ENCODE results near the gene ACOT7. TPM values are rescaled to one million over a fixed set of nuclear protein-coding genes. Genes with fewer than 3 reads are reported as not detected.
"Not testable (repeated sequence)": the region's sequence is repeated elsewhere in the genome, so short reads cannot be mapped to it uniquely, and the experiment has no call there.

Gene ACOT7
- total RNA-seq, 2 experiments from 2014 or later, result 97.0 to 102 TPM

GRCh38 chr1:6395130-6395529 lies 1.6 kb upstream of the ACOT7 start:
- ChIA-PET CTCF (interaction anchor here (1.6 to 9.4 kb wide), 6 partner anchors 10 to 148 kb away, joined by 4 to 100 read pairs (median 24); no protein-coding TSS in a partner anchor), POLR2A (interaction anchor here (0.6 to 4.5 kb wide), 2 partner anchors 35 to 204 kb away, joined by 4 to 40 read pairs; no protein-coding TSS in a partner anchor)
- H3K9me3 Mint-ChIP-seq (ENCODE audit: insufficient read depth); H3K27me3 Mint-ChIP-seq (ENCODE audit: low read depth); ATAC-seq: not testable (repeated sequence)
- H3K27ac Mint-ChIP-seq, result peak overlapping the region; percentile 70
- peak; percentile 28 for DNase-seq
- peaks cover 12% of the 10 kb centered on the region for H3K36me3 Mint-ChIP-seq (ENCODE audit: low read depth)
- peaks cover 38% of the 10 kb centered on the region for H3K4me1 Mint-ChIP-seq (ENCODE audit: low read depth)
- peak overlapping the region; percentile 6 for H3K4me3 Mint-ChIP-seq

GRCh38 chr1:6392809-6393399 lies 663 bp downstream of the ACOT7 start:
- Mint-ChIP-seq H3K27ac (peak overlapping the region; percentile 94), H3K27me3 (ENCODE audit: low read depth) (peaks cover 2% of the 10 kb centered on the region), H3K36me3 (ENCODE audit: low read depth) (peaks cover 12% of the 10 kb centered on the region), H3K4me3 (peak overlapping the region; percentile 82), H3K4me1 (ENCODE audit: low read depth) (peaks cover 43% of the 10 kb centered on the region), H3K9me3 (ENCODE audit: insufficient read depth) (no peaks in the 10 kb centered on the region)
- CTCF ChIA-PET, result interaction anchor here (1.2 to 9.4 kb wide), 11 partner anchors 9 to 208 kb away, joined by 3 to 100 read pairs (median 12); no protein-coding TSS in a partner anchor
- DNase-seq (no peak), ATAC-seq (no peak)
- POLR2A ChIA-PET, result interaction anchor here (0.6 to 4.5 kb wide), 6 partner anchors 8 to 97 kb away, joined by 3 to 40 read pairs (median 4); no protein-coding TSS in a partner anchor

GRCh38 chr1:6391951-6392808 lies 1.4 kb downstream of the ACOT7 start:
- ChIA-PET POLR2A (interaction anchor here (0.6 to 4.5 kb wide), 4 partner anchors 22 to 211 kb away, joined by 3 to 40 read pairs (median 4); no protein-coding TSS in a partner anchor), CTCF (interaction anchor here (1.4 to 9.4 kb wide), 8 partner anchors 8 to 145 kb away, joined by 4 to 100 read pairs (median 18); no protein-coding TSS in a partner anchor)
- H3K4me3 Mint-ChIP-seq, result peak overlapping the region; percentile 82
- peaks cover 12% of the 10 kb centered on the region for H3K36me3 Mint-ChIP-seq (ENCODE audit: low read depth)
- DNase-seq (peak; percentile 28), ATAC-seq (no peak)
- no peaks in the 10 kb centered on the region for H3K9me3 Mint-ChIP-seq (ENCODE audit: insufficient read depth)
- peaks cover 42% of the 10 kb centered on the region for H3K4me1 Mint-ChIP-seq (ENCODE audit: low read depth)
- H3K27me3 Mint-ChIP-seq (ENCODE audit: low read depth), result no peaks in the 10 kb centered on the region
- H3K27ac Mint-ChIP-seq, result peak overlapping the region; percentile 84

- Mint-ChIP-seq H3K4me3 (no peak overlapping the region), H3K27me3 (ENCODE audit: low read depth) (no peaks in the 10 kb centered on the region), H3K36me3 (ENCODE audit: low read depth) (peaks cover 10% of the 10 kb centered on the region), H3K9me3 (ENCODE audit: insufficient read depth) (no peaks in the 10 kb centered on the region), H3K4me1 (ENCODE audit: low read depth) (peaks cover 35% of the 10 kb centered on the region), H3K27ac (no peak overlapping the region)
- ATAC-seq (no peak), DNase-seq (no peak)
- ChIA-PET CTCF (no interaction called here), POLR2A (no interaction called here)
Observed at GRCh38 chr1:6389971-6390370, 3.6 kb downstream of the ACOT7 start.

- H3K27ac Mint-ChIP-seq, result no peak overlapping the region
- POLR2A ChIA-PET, result no interaction called here
- no peaks in the 10 kb centered on the region for H3K27me3 Mint-ChIP-seq (ENCODE audit: low read depth)
- peaks cover 17% of the 10 kb centered on the region for H3K4me1 Mint-ChIP-seq (ENCODE audit: low read depth)
- peaks cover 4% of the 10 kb centered on the region for H3K9me3 Mint-ChIP-seq (ENCODE audit: insufficient read depth)
- ATAC-seq (no peak), DNase-seq (no peak)
- no peak overlapping the region for H3K4me3 Mint-ChIP-seq
- CTCF ChIA-PET, result interaction anchor here (1.3 kb wide), 1 partner anchor 39 kb away, joined by 3 read pairs; no protein-coding TSS in a partner anchor
- H3K36me3 Mint-ChIP-seq (ENCODE audit: low read depth), result peaks cover 8% of the 10 kb centered on the region
Observed at GRCh38 chr1:6386371-6386949, 7.1 kb downstream of the ACOT7 start.

GRCh38 chr1:6385488-6386191 lies 7.9 kb downstream of the ACOT7 start:
- ATAC-seq, result no peak
- no peak for DNase-seq
- H3K9me3 Mint-ChIP-seq (ENCODE audit: insufficient read depth), result peaks cover 4% of the 10 kb centered on the region
- no peaks in the 10 kb centered on the region for H3K27me3 Mint-ChIP-seq (ENCODE audit: low read depth)
- H3K4me1 Mint-ChIP-seq (ENCODE audit: low read depth), result peaks cover 14% of the 10 kb centered on the region
- no peak overlapping the region for H3K27ac Mint-ChIP-seq
- peaks cover 6% of the 10 kb centered on the region for H3K36me3 Mint-ChIP-seq (ENCODE audit: low read depth)
- no peak overlapping the region for H3K4me3 Mint-ChIP-seq
- POLR2A ChIA-PET, result no interaction called here
- CTCF ChIA-PET, result interaction anchor here (1.4 to 1.6 kb wide), 2 partner anchors 37 to 140 kb away, joined by 3 to 7 read pairs; no protein-coding TSS in a partner anchor

- no peaks in the 10 kb centered on the region for H3K27me3 Mint-ChIP-seq (ENCODE audit: low read depth)
- ChIA-PET CTCF (interaction anchor here (0.9 to 1.6 kb wide), 4 partner anchors 10 to 139 kb away, joined by 3 to 7 read pairs (median 4); no protein-coding TSS in a partner anchor), POLR2A (interaction anchor here (1.2 kb wide), 1 partner anchor 26 kb away, joined by 3 read pairs; no protein-coding TSS in a partner anchor)
- no peak overlapping the region for H3K27ac Mint-ChIP-seq
- no peak for ATAC-seq
- H3K36me3 Mint-ChIP-seq (ENCODE audit: low read depth), result peaks cover 7% of the 10 kb centered on the region
- DNase-seq, result no peak
- H3K4me1 Mint-ChIP-seq (ENCODE audit: low read depth), result peaks cover 12% of the 10 kb centered on the region
- no peak overlapping the region for H3K4me3 Mint-ChIP-seq
- H3K9me3 Mint-ChIP-seq (ENCODE audit: insufficient read depth), result peaks cover 4% of the 10 kb centered on the region
Observed at GRCh38 chr1:6384962-6385361, 8.6 kb downstream of the ACOT7 start.

GRCh38 chr1:6384135-6384534 lies 9.4 kb downstream of the ACOT7 start:
- ChIA-PET CTCF (interaction anchor here (0.9 to 1.7 kb wide), 6 partner anchors 8 to 138 kb away, joined by 3 to 7 read pairs (median 4); no protein-coding TSS in a partner anchor), POLR2A (interaction anchor here (0.6 to 1.2 kb wide), 2 partner anchors 9 to 25 kb away, joined by 3 read pairs; no protein-coding TSS in a partner anchor)
- no peak for DNase-seq
- H3K4me3 Mint-ChIP-seq, result no peak overlapping the region
- H3K4me1 Mint-ChIP-seq (ENCODE audit: low read depth), result peaks cover 10% of the 10 kb centered on the region
- peaks cover 10% of the 10 kb centered on the region for H3K36me3 Mint-ChIP-seq (ENCODE audit: low read depth)
- no peak overlapping the region for H3K27ac Mint-ChIP-seq
- peaks cover 4% of the 10 kb centered on the region for H3K9me3 Mint-ChIP-seq (ENCODE audit: insufficient read depth)
- no peak for ATAC-seq
- no peaks in the 10 kb centered on the region for H3K27me3 Mint-ChIP-seq (ENCODE audit: low read depth)

GRCh38 chr1:6380037-6380436 lies 13.5 kb downstream of the ACOT7 start:
- ChIA-PET POLR2A (no interaction called here), CTCF (interaction anchor here (1.0 to 1.7 kb wide), 3 partner anchors 18 to 134 kb away, joined by 3 to 5 read pairs (median 4); no protein-coding TSS in a partner anchor)
- no peak overlapping the region for H3K4me3 Mint-ChIP-seq
- H3K27ac Mint-ChIP-seq, result no peak overlapping the region
- no peaks in the 10 kb centered on the region for H3K27me3 Mint-ChIP-seq (ENCODE audit: low read depth)
- H3K4me1 Mint-ChIP-seq (ENCODE audit: low read depth), result peaks cover 3% of the 10 kb centered on the region
- peaks cover 10% of the 10 kb centered on the region for H3K36me3 Mint-ChIP-seq (ENCODE audit: low read depth)
- ATAC-seq, result no peak
- peaks cover 4% of the 10 kb centered on the region for H3K9me3 Mint-ChIP-seq (ENCODE audit: insufficient read depth)
- no peak for DNase-seq

- Mint-ChIP-seq H3K36me3 (ENCODE audit: low read depth) (peaks cover 4% of the 10 kb centered on the region), H3K27me3 (ENCODE audit: low read depth) (no peaks in the 10 kb centered on the region), H3K4me3 (no peak overlapping the region), H3K9me3 (ENCODE audit: insufficient read depth) (no peaks in the 10 kb centered on the region), H3K4me1 (ENCODE audit: low read depth) (peaks cover 5% of the 10 kb centered on the region), H3K27ac (no peak overlapping the region)
- DNase-seq, result no peak
- ChIA-PET POLR2A (no interaction called here), CTCF (interaction anchor here (1.7 kb wide), 2 partner anchors 27 to 29 kb away, joined by 4 to 5 read pairs; no protein-coding TSS in a partner anchor)
- no peak for ATAC-seq
Observed at GRCh38 chr1:6378096-6378746, 15.3 kb downstream of the ACOT7 start.

Data from activated CD8-positive, alpha-beta T cell treated with anti-CD3 and anti-CD28 coated beads, Interleukin-2, amount 10 ng/mL, durations not matched to agents 7 days and 5 days (primary cell).